ENCODE measurements around the gene SLC45A3.

DNA sequence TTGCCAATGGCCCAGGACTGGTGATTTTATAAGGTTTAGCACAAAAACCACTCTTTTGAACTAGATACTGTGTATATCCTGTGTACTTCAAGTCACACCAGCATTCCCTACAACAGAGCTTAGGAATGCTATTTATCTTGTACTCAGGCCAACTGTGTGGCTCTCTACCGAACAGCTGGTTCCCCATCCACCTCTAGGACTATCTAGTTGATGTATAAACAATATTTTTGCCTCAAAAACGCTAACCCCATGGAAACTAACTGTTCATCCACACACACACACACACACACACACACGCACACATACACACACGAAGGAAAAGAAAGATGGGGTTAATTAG, 28.7 kb upstream of the SLC45A3 start:
- TF ChIP-seq CTCF (IDR thresholded peaks at IDR 0.05) (no peak), ZFX (IDR thresholded peaks at IDR 0.05; ENCODE audit: borderline replicate concordance) (no peak)
